Stimulated activated CD4-positive, alpha-beta T cell treated with anti-CD3 and anti-CD28 coated beads, Interleukin-4, amount 100 ng/mL, for 4 hours (primary cell): ENCODE data around the gene NKAPL.
"Not testable (repeated sequence)": the region's sequence is repeated elsewhere in the genome, so short reads cannot be mapped to it uniquely, and the experiment has no call there.

ENCODE experiments used
- DNase-seq, 2 experiments: peaks; one replicate each; pipeline ENCODE4 v3.0.0-alpha.2; 2020

Gene NKAPL

GRCh38 chr6:28303570-28303969 is 44.5 kb downstream of the NKAPL start:
- no peak for DNase-seq

- not testable (repeated sequence) for DNase-seq
Measured at GRCh38 chr6:28306363-28306762, 47.3 kb downstream of the NKAPL start.
